Stimulated activated CD8-positive, alpha-beta memory T cell treated with anti-CD3 and anti-CD28 coated beads, Interleukin-4, amount 100 ng/mL, for 4 hours (primary cell): Measurements from ENCODE around the gene FOXP2.
"Not testable (repeated sequence)": the region's sequence is repeated elsewhere in the genome, so short reads cannot be mapped to it uniquely, and the experiment has no call there.

Source experiments
- DNase-seq, 2 donors: peaks; one replicate each; pipeline ENCODE4 v3.0.0-alpha.2; 2020; ENCODE audit warnings: low read depth in 2 of 2, low spot score in 1 of 2

Gene FOXP2

DNA sequence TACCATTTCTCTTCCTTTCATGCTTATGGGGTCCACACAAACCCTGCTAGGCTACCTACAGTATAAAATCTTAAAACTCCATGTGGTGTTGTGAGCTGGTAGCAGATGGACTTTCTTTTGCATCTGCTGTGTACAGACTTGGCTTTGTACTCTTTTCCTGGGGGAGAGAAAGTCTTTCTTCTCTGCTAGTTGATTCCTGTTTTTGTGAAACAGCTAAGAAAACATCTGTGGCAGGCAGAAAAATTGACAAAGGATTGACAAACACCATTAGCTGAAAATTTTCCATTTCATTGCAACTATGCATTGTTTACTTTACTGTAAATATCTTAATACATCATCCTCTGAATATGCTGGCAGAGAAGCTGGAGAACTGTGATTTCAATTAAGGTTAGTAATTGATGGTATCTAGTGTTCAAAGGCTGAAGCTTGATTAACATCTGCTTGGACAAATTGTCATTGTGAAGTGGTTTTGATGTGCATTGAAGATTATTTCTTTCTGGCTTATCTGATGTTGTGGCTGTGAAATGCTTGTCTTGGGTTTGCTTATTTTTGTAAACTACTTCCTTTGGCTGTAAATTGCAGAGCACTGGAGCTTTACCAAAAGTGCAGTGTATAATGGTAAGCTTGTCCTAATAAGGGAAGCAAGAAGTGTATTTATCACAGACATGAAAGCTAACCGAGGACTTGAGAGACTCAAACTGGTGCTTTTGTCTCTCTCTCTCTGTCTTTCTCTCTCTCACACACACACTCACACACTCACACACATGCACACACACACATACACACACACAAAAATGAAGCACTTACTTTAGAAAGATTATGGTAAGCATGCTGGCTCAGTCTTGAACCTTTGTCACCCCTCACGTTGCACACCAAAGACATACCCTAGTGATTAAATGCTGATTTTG lies at the start of gene FOXP2:
FOXP2 (plus strand) TSS at position 660 of the 908 bp plus-strand sequence. CDS start 11,697 bp downstream, outside the sequence.
- DNase-seq, result no peak

DNA sequence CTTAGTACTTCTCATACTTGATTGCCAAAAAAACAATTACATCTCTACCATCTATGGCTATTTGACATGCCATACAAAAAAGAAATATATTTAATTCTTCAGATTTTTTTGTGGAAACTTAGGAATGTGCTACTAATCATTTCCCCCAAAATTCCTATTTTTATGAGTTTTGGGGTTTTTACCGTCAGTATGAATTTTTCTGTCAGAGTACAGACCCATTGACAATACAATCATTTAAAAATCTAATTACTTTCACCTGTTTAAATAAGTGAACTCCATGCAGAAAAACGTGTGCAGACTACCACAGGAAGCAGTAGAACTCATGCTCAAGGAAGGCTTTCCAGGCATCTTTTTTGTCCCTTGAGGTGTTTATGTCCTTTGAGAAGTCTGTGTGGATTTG lies 48.8 kb upstream of the FOXP2 start:
- no peak for DNase-seq

DNA sequence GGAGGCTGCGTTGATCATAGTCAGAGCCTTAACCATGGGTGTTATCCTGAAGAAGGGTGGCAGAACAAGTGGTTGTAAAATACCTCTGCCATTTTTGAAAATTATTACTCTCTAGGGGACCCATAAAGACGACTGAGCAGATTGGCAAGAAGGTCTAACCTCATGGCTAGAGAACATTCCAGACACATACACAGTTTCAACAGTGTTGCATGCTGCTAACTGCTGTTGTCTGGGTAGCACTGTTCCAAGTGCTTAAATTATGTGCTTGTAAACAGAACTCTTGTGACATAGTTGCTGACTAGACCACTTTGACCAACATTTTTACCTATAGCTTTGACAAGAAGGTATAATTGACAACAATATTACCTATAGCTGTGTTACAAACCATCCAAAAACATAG lies 46.1 kb upstream of the FOXP2 start:
- DNase-seq, result no peak

DNA sequence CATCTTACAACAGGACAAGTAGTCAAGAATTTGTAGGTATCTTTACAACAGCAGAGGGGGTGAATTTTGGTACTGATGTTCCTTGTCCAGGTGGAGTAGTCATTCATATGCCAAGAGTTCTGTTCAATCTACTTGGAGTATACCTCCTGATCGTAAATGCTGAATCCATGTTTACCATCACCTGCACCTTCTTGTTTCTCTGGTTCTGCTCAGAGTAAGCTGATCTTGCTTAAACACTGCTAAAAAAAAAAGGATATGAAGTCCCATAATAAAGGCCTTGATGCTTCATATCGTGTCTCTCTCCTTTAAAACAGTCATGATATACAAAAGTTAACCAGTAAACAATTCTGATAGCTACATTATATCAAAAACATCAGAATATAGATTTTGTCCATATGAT lies 45.3 kb upstream of the FOXP2 start:
- DNase-seq, result no peak

DNA sequence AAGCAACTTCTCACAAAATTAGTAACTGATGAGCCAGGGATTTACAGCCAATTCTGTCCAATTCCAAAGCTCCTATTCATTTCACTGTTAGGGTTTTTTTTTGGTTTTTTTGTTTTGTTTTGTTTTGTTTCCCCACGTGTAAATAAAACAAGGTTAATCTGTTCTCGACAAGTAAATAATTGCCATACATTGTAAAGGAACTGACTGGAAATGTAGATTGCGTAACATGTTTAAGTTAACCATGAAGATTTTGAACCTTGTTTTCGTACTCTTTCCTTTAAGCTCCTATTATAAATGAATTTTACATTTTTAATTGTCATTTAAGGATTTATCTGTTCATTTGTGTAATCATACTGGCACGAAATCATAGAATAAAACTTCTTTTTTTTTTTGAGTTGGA lies 42.0 kb upstream of the FOXP2 start:
- DNase-seq, result no peak

DNA sequence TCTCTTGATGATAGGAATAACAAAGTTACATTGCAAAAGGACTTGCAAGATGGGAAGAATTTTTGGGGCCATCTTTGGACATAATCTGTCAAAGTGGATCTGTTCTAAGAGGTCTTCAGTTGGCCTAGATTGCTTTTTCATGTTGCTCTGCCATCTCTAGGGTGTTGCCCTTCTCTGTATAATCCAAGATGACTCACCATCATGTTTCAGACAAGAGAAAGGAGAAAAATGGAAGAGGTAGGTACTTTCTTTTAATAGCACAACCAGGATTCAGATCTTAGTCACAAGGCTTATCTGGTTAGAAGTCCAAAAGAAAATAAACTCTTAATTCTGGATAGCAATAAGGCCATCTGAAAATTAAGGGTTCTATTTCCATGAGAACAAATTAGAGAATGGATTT lies 38.7 kb upstream of the FOXP2 start:
- DNase-seq, result no peak

DNA sequence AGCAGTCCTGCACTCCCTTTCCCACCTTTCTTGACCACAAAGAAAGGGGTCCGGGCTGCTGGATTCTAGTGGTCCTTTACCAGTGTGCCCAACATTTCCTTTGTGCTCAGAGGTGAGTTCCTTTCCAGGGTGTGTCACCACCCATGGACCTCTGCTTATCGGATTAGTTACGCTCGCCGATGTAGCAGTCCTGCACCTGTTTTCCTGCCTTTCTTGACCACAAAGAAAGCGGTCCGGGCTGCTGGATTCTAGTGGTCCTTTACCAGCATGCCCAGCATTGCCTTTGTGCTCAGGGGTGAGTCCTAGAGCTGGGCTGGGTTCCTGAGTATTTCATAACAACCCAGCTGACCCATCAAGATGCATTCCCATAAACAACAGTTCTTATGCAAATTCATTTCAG lies 30.7 kb upstream of the FOXP2 start:
- DNase-seq, result not testable (repeated sequence)

DNA sequence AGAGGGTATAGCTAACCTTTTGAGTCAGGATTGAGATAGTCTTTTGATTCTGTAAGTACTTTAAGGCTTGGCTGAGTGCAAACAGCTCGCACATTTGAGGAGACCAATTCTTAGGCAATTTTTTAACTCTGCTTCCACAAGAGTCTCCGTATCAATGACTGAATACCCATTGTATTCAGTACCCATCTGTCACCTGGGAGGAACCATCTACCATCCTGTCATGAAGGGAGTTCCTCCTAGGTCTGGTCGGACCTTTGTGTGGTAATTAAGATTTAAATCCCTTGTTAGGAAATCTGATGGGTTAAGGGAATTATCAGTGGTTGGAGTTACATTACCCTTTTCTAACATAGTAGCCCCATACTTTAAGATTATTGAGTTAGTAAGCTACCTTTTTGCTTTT lies 30.3 kb upstream of the FOXP2 start:
- not testable (repeated sequence) for DNase-seq

DNA sequence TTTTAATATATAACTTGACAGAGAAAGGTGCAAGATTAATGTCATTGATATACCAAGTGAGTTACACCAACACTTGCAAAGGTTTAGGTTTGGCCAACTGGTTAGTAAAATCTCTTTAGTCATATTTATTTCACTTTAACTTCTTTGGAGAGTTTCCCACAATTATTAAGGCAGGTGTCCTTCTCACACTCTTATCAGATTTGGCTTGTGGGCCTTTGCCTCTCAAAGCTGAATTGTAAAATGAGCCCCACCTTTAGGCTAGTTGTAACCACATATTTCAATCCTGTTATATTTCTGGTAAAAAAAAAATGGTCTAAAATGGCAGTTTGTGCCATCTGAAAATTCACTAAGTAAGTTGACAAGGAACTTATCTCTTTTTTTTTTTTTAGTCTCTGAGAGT lies 26.6 kb upstream of the FOXP2 start:
- no peak for DNase-seq

DNA sequence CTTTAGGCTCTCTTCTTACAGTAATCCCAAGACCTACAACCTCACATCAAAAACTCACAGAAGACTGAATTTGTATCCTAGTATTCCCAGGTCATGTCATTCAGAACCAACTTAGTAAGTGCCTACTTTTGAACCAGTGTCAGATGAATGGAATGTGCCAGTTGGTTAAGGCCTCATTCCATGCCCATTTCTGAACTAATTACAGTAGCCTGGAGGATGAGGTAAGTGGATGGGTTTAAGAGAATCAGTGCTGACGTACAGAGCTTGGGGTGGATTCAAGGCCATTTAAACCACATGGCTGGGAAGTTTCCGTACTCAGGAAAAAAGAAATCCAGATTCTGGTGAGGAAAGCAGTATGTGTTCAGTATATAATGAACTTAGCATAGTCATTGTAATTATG lies 21.9 kb upstream of the FOXP2 start:
- no peak for DNase-seq

DNA sequence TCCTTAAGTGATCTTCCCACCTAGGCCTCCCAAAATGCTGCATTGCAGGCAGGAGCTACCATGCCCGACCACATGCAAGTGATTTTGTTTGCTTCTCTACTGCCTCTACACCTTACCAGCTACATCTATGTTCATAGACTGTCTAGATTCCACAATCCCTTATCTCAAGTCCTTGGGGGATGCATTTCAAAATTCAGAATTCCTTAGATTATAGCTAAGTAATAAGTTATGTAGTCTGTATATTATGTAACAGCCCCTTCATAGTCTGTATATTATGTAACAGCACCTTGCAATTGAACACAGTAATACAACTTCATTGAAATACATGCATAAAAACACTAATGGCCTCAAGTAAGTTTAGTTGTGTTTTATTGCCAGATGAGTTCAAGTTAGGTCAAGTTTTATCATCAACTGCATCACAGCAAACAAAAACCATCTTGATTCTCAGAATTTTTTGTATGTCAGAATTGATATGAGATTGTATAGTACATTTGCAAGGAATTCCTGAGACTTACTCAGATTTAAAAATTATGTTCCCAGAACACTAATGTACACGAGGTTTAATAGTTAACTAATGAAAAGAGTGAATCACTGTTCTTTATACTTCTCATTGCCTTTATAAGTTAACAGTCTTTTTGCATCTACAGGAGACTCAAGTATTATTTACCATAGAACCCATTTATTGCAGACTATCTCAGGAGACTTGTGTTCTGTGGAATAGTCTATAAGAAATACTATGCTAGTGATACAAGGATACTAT lies 11.6 kb upstream of the FOXP2 start:
- DNase-seq, result no peak

DNA sequence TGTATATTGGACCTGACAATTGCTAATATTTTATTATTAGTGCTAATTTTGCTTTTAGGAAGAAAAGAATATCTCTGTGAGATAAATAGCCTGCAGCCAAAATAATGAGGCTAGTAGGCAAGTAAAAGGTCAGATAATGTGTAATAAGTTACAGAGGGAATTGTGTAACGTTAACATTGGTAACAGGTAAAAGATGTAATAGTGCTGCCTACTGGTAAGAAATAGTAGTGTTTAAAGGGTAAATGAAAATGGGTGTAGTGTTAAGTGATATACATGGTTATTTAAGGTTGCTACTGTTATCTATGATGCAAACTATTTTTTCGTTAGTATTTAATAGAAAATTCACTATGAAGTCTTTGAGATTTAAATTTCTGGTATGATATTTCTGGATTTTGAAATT lies 9.2 kb upstream of the FOXP2 start:
- DNase-seq, result no peak

DNA sequence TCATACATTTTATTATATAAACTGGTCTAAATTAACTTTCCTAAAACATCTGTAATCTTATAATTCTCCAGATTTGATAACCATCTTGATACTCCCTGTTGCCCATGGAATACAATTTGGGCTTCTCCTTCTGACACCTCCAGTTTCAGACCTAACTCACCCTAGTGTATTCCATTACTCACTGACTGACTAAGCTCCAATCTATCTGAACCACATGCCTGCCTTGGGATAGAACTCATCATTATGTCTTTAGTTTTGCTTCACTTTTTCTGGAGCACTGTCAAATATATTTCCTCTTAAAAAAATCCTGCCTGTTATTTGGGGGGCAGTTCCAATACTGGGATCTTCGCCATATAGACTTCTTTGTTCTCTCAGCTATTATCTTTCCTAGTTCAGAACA lies 4.9 kb upstream of the FOXP2 start:
- no peak for DNase-seq

DNA sequence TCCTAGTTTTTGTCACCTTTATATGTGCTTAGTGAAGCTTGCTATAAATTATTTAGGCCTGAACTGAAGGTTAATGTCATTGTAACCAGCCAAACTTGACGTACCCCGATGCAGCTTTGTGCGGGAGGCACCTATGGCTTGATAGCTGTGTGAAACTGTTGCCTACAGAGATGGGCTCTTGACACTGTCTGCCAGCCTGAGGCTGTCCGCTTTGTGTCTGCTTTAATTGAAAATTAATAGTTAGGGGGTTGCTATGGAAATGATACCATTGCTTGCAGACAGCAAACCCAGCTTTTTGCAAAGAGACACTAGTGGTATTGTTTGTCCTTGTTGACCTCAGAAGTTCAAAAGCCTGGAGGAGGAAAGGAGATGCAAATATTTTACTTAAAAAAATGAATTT lies 2.1 kb upstream of the FOXP2 start:
- no peak for DNase-seq

DNA sequence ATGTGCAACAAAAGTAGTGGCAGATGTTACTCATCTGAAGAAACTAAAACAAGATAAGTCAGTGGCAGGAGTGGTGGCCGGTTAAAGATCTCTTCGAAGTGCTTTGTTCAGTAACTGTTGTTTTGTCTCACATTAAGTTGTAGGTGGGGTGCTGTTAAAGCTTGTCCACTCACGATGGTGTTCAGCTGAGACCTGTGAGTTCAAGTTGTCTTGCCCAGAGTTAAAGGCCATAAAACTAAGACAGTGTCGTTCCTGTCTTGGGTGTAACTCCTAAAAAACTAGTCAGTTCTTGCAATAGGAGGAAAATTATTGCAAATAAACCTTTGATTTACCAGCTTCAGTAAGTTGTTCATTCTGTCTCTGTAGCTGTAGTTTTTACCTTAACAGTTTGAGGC lies 857 bp upstream of the FOXP2 start:
- DNase-seq, result no peak

DNA sequence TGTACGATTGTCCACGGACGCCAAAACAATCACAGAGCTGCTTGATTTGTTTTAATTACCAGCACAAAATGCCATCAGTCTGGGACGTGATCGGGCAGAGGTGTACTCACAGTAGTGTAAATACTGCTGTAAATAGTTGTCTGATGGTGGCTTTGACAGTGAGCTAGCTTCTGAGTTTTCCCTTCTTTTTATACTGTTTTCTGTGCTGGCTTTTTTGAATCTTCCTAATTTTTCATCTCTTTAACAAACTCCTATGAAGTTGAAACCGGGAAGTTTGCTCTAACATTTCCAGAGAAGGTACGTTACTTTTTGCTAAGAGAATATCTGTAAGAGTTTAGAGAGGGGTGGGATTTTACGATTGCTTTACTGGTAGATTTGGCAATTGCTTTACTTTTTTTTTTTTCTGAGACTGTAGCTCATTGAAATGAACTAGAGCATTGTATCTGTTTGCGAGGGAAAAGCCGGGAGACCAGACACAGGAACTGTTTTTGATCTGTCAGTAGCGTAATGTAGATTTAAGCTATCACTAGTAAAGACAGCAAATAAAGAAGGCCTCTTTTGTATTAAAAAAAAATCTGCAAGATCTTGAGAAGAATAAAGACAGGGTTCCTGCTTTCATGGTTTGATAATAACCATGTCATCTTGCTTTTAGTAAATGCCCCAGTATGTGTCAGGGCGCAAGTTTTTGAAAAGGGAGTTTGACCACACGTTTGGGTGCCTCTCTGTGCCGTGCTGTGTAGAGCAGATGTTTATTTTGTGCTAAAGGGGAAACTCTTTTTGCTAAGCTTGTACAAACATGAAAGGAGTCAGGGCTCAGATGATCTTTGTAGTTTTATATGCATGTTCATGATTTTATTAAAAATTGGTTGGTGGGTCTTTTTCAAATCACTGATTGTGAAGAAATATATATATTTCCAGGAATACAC lies 712 bp downstream of the FOXP2 start:
- DNase-seq, result no peak

DNA sequence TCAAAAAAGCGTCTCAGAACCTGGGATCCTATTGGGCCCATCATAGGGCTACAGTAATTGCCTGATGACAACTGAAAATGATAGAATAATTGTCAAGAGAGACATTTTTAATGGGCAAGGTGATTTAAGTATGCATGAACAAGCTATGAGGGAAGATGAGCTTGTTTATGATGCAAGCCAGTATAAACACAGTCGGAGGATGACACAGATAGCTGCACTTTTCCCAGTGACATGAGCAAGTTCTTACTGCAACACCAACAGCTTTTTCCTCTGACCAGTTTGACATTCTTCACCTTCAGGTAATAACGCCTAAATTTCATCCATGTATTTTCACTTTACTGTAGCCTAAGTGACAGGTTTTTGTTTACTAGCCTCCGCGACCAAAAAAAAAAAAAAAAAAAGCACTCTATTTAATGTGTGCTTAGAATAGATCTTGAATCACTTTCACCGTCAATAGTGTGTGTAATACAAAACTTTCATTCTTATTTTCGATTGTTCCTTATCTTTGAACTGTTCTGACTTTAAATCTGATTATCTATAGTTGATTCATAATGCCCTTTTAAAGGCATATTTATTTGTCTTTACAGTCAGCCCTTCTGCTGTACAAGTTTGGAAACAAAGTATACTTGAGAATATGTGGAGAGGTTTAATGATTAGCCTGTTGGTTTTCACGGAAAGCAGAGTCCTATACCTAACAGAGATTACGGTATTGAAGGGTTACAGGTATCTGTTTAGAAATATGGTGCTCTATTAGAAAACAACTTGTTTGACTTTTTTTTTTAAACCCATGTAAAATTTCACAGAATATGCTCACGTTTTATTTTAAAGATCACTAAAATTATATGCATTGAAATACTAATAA lies 1.7 kb downstream of the FOXP2 start:
- no peak for DNase-seq

DNA sequence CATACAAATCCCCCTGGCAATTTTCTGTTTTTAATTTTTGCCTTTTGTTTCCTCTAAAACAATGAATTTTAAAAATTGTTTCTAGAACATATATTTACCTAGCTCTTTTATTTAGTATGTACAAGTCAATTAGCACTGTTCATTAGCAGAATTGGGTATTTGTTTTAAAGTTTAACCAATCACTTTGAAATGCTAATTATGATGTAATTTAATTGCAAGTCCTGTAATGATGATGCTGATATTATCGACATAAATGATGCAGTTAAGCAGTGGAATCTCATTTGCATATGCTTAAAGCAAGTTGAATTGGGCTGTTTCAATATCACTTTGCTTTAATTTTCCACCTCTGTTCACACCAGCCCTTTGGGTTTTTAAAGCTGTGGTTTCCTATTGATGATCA lies 2.7 kb downstream of the FOXP2 start:
- DNase-seq, result no peak

DNA sequence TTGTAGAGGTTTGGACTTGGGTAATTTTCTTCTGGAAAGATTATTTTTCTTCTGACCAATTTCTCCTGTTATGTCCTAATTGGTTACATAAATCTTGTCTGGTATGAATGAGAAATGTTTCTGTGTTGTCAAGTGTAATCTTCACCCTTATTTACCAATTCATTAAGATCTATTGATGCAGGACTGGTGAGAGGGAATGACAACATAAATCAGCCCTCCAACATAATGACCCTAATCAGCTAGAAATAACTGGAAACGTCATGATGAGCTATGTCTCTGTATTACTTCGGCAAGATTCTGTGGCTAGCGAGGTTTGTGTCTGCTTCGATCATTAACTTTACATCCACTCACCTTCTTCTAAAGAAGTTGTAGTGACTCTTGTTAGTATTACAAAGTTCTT lies 3.5 kb downstream of the FOXP2 start:
- no peak for DNase-seq

DNA sequence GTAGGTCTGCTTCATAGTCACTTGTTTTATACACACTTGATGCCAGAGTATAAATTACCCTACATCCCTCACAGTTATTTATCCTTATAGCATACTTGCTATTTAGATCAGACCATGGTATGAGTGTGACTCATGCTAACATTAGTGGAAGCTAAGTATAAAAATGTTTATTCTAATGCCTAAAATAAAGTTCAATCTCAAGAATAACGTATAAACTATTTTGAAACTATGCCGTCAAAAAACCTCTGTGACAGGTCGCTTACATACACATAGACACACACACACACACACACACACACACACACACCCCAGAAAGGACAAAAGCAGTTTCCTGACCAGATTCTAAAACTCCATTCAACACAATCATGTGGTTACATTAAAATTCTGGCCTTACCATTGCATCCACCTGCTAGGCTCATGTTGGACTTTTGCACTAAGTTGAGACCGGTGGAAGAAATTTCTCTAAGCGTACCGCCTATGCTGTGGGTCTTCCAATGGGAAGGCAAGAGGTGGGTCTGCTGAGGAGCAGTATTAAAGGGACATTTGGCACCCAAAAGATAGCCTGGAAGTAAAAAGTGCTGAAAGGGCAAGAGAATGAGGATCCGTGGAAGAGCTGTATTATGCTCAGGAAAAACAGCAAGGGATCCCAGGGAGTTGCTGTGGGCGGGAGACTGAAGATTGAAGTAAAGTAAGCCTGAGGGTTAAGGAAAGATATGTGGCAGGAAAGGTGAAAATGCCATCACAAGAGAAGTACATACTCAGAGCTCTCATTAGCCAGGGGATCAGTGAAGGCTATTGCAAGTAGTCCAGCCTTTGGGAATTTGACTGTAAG lies 5.0 kb downstream of the FOXP2 start:
- DNase-seq, result no peak
